Vagina (tissue), 2 donors: ENCODE data around the gene MTA1.

ENCODE experiments used
- POLR2A ChIP-seq, 2 donors: fragments of 450-650 bp; IDR thresholded peaks; one replicate each; pipeline ENCODE4 v1.6.1; 2017; ENCODE audit warnings: antibody characterized with exemption in 2 of 2, mild to moderate bottlenecking in 2 of 2, moderate library complexity in 2 of 2
- POLR2AphosphoS5 ChIP-seq, 2 donors: sonication (generic); formaldehyde crosslinking; IDR thresholded peaks; one replicate each; pipeline ENCODE4 v1.9.0; 2017; ENCODE audit warnings: antibody characterized with exemption in 2 of 2, mild to moderate bottlenecking in 2 of 2, low read depth in 1 of 2; ENCODE audit not compliant: insufficient read depth in 1 of 2
- TF ChIP-seq, protein P1 (sequence below), 3 experiments: fragments of 450-650 bp in 2 of 3; fragments of 200-600 bp in 1 of 3; sonication (generic) in 1 of 3; IDR thresholded peaks; one replicate each; pipeline ENCODE4 v1.5.1; 2017 to 2019; ENCODE audit warnings: antibody characterized with exemption in 3 of 3, mild to moderate bottlenecking in 2 of 3, moderate library complexity in 2 of 3

DNA sequence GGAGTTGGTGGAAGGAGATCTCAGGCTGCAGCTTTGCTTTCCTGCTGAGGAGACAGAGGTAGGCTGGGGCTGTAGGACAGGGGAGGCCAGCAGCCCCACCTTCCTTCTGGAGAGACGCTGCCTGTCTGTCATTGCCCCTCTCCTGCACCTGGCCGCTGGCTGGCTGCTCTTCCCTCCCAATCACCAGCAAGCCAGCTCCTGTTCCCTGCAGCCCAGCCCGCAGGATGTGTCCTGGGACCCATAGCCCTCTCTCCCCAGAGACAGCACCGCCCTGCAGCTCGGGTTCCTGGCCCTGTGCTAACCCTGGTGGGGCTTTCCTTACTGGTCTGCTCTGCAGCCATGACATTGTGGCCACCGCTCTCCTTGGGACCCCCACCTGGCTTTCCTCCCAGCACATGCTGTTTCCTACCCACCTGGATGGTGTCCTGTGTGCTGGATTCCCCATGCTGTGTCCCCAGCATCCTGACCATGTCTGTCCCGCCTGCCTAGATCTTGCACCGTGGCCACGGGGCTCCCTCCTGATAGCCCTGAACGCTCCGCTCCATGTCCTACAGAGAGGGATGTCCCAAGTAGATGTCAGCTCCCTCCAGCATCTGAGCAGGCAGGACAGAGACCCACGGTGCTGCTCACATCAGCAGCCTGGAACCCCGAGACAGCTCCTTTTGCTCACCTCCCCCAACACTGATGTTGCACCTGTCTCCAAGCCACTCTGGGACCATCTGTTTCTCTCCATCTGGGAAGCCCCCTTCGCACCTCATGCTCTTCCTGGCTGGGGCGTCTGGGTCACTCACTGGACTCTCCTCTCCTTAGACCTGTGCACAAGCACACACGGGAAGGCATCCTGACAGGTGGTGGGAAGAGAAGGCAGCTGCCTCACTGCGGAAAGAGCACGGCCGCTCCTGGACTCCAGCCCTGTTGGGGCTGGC lies 1.1 kb upstream of the MTA1 start:
- TF ChIP-seq POLR2A (IDR thresholded peaks at IDR 0.05) (no peak), POLR2AphosphoS5 (IDR thresholded peaks at IDR 0.05; ENCODE audit: insufficient read depth in 1 of 2, low read depth in 1 of 2) (no peak)
- TF ChIP-seq, protein P1, sequence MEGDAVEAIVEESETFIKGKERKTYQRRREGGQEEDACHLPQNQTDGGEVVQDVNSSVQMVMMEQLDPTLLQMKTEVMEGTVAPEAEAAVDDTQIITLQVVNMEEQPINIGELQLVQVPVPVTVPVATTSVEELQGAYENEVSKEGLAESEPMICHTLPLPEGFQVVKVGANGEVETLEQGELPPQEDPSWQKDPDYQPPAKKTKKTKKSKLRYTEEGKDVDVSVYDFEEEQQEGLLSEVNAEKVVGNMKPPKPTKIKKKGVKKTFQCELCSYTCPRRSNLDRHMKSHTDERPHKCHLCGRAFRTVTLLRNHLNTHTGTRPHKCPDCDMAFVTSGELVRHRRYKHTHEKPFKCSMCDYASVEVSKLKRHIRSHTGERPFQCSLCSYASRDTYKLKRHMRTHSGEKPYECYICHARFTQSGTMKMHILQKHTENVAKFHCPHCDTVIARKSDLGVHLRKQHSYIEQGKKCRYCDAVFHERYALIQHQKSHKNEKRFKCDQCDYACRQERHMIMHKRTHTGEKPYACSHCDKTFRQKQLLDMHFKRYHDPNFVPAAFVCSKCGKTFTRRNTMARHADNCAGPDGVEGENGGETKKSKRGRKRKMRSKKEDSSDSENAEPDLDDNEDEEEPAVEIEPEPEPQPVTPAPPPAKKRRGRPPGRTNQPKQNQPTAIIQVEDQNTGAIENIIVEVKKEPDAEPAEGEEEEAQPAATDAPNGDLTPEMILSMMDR (IDR thresholded peaks at IDR 0.05), result no peak
